NCI-H1436 treated with DMSO at 0.1 percent for 48 hours (cell line): ENCODE data around the gene ZNF880.
"Not testable (repeated sequence)": the region's sequence is repeated elsewhere in the genome, so short reads cannot be mapped to it uniquely, and the experiment has no call there.

Source experiments
- DNase-seq: peaks from one replicate; lab custom pipeline; 2025; lab: John Stamatoyannopoulos, UW

The ZNF880 gene

GRCh38 chr19:52369559-52370340, at the start of gene ZNF880:
Gene ZNF880 (plus strand): TSS chr19:52369923. CDS start chr19:52369966, 43 bp downstream.
- DNase-seq = peak; percentile 79

DNA sequence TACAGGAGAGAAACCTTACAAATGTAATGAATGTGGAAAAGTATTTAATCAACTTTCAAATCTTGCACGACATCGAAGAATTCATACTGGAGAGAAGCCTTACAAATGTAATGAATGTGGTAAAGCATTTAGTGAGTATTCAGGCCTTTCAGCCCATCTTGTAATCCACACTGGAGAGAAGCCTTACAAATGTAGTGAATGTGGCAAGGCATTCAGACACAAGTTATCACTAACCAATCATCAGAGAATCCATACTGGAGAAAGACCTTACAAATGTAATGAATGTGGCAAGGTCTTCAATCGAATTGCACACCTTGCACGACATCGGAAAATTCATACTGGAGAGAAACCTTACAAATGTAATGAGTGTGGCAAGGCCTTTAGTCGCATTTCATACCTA, 47.3 kb upstream of the ZNF880 start:
- no peak for DNase-seq

GRCh38 chr19:52331757-52332156, 38.0 kb upstream of the ZNF880 start:
- no peak for DNase-seq

- DNase-seq = no peak
Observed at GRCh38 chr19:52335768-52336116, 34.0 kb upstream of the ZNF880 start.

GRCh38 chr19:52336117-52336790, 33.5 kb upstream of the ZNF880 start, which contains the start of gene ZNF610:
Gene ZNF610 (plus strand): TSS chr19:52336243. CDS start chr19:52349173, 12,930 bp downstream.
- peak; percentile 71 for DNase-seq

GRCh38 chr19:52336791-52337381, 32.8 kb upstream of the ZNF880 start:
- no peak for DNase-seq

- not testable (repeated sequence) for DNase-seq
Observed at GRCh38 chr19:52339022-52339421, 30.7 kb upstream of the ZNF880 start.

- DNase-seq = no peak
Observed at GRCh38 chr19:52343548-52343947, 26.2 kb upstream of the ZNF880 start.

DNA sequence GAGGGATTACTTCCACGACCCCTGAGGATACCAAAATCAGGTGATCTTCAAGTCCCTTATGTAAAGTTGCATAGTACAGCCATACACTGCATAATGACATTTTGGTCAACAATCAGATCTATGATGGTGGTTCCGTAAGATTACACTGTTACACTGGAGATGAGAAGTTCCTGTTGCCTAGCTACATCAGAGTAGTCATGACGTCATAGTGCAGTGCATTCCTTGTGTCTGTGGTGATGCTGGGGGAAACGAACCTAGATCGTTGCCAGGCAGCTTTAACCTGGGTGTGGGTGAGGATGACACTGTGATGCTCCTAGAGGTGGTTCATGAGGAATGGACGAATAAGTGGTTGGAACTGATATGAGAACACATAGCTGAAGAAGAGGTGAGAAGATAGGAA, 24.6 kb upstream of the ZNF880 start:
- no peak for DNase-seq

DNA sequence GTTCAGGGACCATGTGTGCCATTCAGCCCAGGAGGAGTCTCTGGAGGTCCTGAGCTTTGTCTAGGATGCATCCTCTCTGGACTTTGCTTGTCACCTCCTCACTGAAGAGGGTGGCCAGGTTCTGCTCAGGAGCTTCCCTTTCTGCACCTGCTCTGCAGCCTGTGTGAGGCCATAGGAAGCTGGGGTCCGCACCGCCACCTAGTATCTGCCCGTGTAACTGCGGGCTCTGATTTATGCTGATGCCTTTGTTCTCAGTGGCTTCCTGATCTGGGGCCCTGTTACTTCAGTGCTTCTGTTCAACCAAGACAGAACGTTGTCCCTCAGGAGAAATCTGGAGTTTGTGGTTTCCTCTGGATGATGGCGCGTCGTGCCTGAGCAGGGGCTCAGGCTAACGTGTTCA, 18.2 kb upstream of the ZNF880 start:
- DNase-seq = no peak

DNA sequence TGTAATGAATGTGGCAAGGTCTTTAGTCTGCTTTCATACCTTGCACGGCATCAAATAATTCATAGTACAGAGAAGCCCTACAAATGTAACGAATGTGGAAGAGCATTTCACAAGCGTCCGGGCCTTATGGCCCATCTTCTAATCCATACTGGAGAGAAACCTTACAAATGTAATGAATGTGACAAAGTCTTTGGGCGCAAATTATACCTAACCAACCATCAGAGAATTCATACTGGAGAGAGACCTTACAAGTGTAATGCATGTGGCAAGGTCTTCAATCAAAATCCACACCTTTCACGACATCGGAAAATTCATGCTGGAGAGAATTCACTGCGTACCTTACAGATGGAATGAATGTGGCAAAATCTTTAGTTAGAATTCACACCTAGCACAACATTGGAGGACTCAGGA, 3.3 kb upstream of the ZNF880 start:
- DNase-seq = no peak

GRCh38 chr19:52370341-52370710, 603 bp downstream of the ZNF880 start:
- DNase-seq = no peak

GRCh38 chr19:52391135-52391534, 21.4 kb downstream of the ZNF880 start:
- DNase-seq = no peak

DNA sequence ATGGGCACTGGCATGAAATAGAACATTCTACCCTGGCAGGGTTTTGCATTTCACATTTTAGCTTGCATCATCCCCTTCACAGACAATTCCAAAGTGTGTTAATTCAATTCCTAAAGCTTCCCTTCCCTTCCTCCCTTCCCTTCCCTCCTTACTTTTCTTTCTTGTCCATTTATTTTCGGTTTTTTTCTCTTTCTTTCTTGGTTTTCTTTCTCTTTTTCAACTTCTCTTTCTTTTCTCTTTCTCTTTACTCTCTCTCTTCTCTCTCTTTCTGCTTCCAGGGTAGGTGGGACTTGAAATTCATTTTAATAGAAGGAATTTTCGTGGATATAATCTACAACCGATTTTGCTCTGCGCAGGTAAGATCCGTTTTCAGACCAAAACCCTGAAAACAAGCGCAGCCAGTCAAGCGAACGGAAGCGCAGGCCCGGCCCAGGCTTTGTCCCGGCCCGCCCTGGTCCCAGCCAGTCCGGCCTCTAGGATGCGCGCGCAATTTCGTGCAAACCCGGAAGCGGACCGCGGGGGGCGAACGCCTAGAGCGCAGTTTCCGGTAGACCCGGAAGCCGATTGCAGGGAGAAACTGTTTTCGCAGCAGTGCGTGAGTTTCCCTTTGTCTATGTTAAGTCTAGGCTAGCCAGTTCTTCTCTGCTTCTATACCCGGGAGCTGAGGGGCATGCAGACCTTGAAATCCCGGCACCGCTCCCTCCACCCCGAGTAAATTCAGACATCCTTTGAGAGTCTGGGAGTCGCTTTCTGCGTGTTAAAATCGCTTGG, 27.8 kb downstream of the ZNF880 start, which contains the start of gene ZNF528:
Gene ZNF528 (plus strand): TSS at position 540 of the 771 bp plus-strand sequence. CDS start 4,165 bp downstream, outside the sequence.
- peak; percentile 31 for DNase-seq

GRCh38 chr19:52398081-52398441, 28.3 kb downstream of the ZNF880 start:
- DNase-seq = no peak

GRCh38 chr19:52410276-52410675, 40.6 kb downstream of the ZNF880 start:
- DNase-seq = no peak

DNA sequence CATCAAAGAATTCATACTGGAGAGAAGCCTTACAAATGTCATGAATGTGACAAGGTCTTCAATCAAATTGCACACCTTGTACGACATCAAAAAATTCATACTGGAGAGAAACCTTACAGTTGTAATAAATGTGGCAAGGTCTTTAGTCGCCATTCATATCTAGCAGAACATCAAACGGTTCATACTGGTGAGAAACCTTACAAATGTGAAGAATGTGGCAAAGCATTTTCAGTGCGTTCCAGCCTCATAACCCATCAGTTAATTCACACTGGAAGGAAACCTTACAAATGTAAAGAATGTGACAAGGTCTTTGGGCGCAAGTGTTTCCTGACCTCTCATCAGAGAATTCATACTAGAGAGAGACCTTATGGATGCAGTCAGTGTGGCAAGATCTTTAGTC, 46.0 kb downstream of the ZNF880 start:
- DNase-seq = no peak

DNA sequence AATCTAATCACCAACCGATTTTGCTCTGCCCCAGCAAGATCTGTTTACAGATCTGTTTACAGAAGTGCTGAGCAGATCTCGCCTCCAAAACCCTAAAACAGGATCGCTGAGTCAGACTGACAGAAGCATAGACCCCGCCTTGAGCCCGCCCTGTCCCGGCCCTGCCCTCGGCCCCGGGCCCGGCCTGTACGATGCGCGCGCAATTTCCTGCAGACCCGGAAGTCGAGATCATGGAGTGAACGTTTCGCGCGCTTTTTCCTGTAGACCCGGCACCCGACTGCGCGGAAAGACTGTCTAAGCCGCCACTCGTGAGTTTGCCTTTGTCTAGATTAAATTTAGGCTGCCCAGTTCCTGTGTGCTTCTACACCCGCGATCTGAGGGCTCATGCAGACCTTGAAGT, 59.2 kb downstream of the ZNF880 start, which contains the start of gene ZNF534:
Gene ZNF534 (plus strand): TSS at position 212 of the 400 bp plus-strand sequence. CDS start 2,327 bp downstream, outside the sequence.
- no peak for DNase-seq
